ENCODE results near the gene TUSC2.

DNA sequence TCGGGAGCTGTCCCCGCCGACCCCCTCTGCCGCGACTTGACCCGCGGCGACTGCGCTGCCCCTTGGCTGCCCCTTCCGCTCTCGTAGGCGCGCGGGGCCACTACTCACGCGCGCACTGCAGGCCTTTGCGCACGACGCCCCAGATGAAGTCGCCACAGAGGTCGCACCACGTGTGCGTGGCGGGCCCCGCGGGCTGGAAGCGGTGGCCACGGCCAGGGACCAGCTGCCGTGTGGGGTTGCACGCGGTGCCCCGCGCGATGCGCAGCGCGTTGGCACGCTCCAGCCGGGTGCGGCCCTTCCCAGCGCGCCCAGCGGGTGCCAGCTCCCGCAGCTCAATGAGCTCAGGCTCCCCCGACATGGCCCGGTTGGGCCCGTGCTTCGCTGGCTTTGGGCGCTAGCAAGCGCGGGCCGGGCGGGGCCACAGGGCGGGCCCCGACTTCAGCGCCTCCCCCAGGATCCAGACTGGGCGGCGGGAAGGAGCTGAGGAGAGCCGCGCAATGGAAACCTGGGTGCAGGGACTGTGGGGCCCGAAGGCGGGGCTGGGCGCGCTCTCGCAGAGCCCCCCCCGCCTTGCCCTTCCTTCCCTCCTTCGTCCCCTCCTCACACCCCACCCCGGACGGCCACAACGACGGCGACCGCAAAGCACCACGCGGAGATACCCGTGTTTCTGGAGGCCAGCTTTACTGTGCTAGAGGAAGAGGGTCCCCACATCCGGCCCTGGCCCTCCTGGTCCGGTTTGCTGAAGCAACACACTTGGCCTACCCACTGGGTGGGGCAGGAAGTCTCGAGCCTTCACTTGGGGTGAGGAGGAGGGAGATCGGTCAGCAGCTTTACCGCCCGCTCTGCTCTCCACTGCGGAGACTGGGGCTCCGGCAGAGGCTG, 12.7 kb upstream of the TUSC2 start, which contains the start of gene RASSF1:
- TF ChIP-seq, protein P1, sequence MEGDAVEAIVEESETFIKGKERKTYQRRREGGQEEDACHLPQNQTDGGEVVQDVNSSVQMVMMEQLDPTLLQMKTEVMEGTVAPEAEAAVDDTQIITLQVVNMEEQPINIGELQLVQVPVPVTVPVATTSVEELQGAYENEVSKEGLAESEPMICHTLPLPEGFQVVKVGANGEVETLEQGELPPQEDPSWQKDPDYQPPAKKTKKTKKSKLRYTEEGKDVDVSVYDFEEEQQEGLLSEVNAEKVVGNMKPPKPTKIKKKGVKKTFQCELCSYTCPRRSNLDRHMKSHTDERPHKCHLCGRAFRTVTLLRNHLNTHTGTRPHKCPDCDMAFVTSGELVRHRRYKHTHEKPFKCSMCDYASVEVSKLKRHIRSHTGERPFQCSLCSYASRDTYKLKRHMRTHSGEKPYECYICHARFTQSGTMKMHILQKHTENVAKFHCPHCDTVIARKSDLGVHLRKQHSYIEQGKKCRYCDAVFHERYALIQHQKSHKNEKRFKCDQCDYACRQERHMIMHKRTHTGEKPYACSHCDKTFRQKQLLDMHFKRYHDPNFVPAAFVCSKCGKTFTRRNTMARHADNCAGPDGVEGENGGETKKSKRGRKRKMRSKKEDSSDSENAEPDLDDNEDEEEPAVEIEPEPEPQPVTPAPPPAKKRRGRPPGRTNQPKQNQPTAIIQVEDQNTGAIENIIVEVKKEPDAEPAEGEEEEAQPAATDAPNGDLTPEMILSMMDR (IDR thresholded peaks at IDR 0.05), result no peak
- TF ChIP-seq POLR2A (IDR thresholded peaks at IDR 0.05), result peak; percentile 60
